ENCODE results near the gene TBCK.
"Not testable (repeated sequence)": the region's sequence is repeated elsewhere in the genome, so short reads cannot be mapped to it uniquely, and the experiment has no call there.

TBCK gene

GRCh38 chr4:106323119-106323518 is 7.1 kb upstream of the TBCK start:
- no peak for DNase-seq (ENCODE audit: low read depth)
- TF ChIP-seq CTCF (IDR thresholded peaks at IDR 0.05; ENCODE audit: insufficient read depth, low read depth, low read length, missing control alignments) = no peak
- no peak overlapping the region for H3K4me3 ChIP-seq (ENCODE audit: low read depth, low read length)

- not testable (repeated sequence) for DNase-seq (ENCODE audit: low read depth); H3K4me3 ChIP-seq (ENCODE audit: low read depth, low read length)
Observed at GRCh38 chr4:106321814-106322213, 5.8 kb upstream of the TBCK start.

GRCh38 chr4:106321168-106321567 is 5.2 kb upstream of the TBCK start:
- DNase-seq (ENCODE audit: low read depth); H3K4me3 ChIP-seq (ENCODE audit: low read depth, low read length): not testable (repeated sequence)

- TF ChIP-seq CTCF (IDR thresholded peaks at IDR 0.05; ENCODE audit: insufficient read depth, low read depth, low read length, missing control alignments) = no peak
- H3K4me3 ChIP-seq (ENCODE audit: low read depth, low read length) = no peak overlapping the region
- no peak for DNase-seq (ENCODE audit: low read depth)
Observed at GRCh38 chr4:106320235-106320634, 4.2 kb upstream of the TBCK start.

- no peak for TF ChIP-seq CTCF (IDR thresholded peaks at IDR 0.05; ENCODE audit: insufficient read depth, low read depth, low read length, missing control alignments)
- no peak overlapping the region for H3K4me3 ChIP-seq (ENCODE audit: low read depth, low read length)
- DNase-seq (ENCODE audit: low read depth) = no peak
Observed at GRCh38 chr4:106318511-106318910, 2.5 kb upstream of the TBCK start.

GRCh38 chr4:106317815-106318214 is 1.8 kb upstream of the TBCK start:
- no peak for DNase-seq (ENCODE audit: low read depth)
- peak overlapping the region; percentile 100 for H3K4me3 ChIP-seq (ENCODE audit: low read depth, low read length)
- no peak for TF ChIP-seq CTCF (IDR thresholded peaks at IDR 0.05; ENCODE audit: insufficient read depth, low read depth, low read length, missing control alignments)

GRCh38 chr4:106316773-106317409 is 882 bp upstream of the TBCK start:
- peak overlapping the region; percentile 100 for H3K4me3 ChIP-seq (ENCODE audit: low read depth, low read length)
- TF ChIP-seq CTCF (IDR thresholded peaks at IDR 0.05; ENCODE audit: insufficient read depth, low read depth, low read length, missing control alignments) = no peak
- DNase-seq (ENCODE audit: low read depth) = peak; percentile 8

- peak overlapping the region; percentile 100 for H3K4me3 ChIP-seq (ENCODE audit: low read depth, low read length)
- no peak for TF ChIP-seq CTCF (IDR thresholded peaks at IDR 0.05; ENCODE audit: insufficient read depth, low read depth, low read length, missing control alignments)
- no peak for DNase-seq (ENCODE audit: low read depth)
Observed at GRCh38 chr4:106315476-106315967, 487 bp downstream of the TBCK start.

Data from GM12865 (cell line).